C4-2B (cell line): ENCODE results near the gene ABAT.
"Not testable (repeated sequence)": the region's sequence is repeated elsewhere in the genome, so short reads cannot be mapped to it uniquely, and the experiment has no call there.

Experiments used
- H3K27ac ChIP-seq: fragments of 450-650 bp; 2 replicates; pipeline ENCODE4 v1.5.1; 2017
- CTCF ChIP-seq: fragments of 450-650 bp; conservative IDR thresholded peaks from 2 replicates; pipeline ENCODE4 v1.5.1; 2017; ENCODE audit warnings: mild to moderate bottlenecking
- ZFX ChIP-seq: fragments of 450-650 bp; IDR thresholded peaks from 2 replicates; pipeline ENCODE4 v1.6.1; 2017

Gene ABAT

GRCh38 chr16:8694795-8695728 lies 20.6 kb downstream of the ABAT start:
- no peak overlapping the region for H3K27ac ChIP-seq
- TF ChIP-seq CTCF (no peak), ZFX (no peak)

- TF ChIP-seq ZFX (no peak), CTCF (no peak)
- no peak overlapping the region for H3K27ac ChIP-seq
These were observed 22.5 kb downstream of the ABAT start for GRCh38 chr16:8696880-8697279.

- H3K27ac ChIP-seq: no peak overlapping the region
- TF ChIP-seq CTCF: no peak
- no peak for TF ChIP-seq ZFX
These were observed 23.5 kb downstream of the ABAT start for GRCh38 chr16:8697965-8698364.

- no peak overlapping the region for H3K27ac ChIP-seq
- TF ChIP-seq ZFX (no peak), CTCF (no peak)
These were observed 29.3 kb downstream of the ABAT start for GRCh38 chr16:8703693-8704092.

- TF ChIP-seq ZFX (no peak), CTCF (no peak)
These were observed 29.7 kb downstream of the ABAT start for GRCh38 chr16:8704098-8704497.

GRCh38 chr16:8705100-8705822 lies 30.8 kb downstream of the ABAT start:
- not testable (repeated sequence) for H3K27ac ChIP-seq

More at GRCh38 chr16:8704098-8704497, 29.7 kb downstream of the ABAT start:
- H3K27ac ChIP-seq: no peak overlapping the region

- no peak overlapping the region for H3K27ac ChIP-seq
- TF ChIP-seq ZFX: no peak
These were observed 34.1 kb downstream of the ABAT start for GRCh38 chr16:8708536-8708935.

- no peak for TF ChIP-seq CTCF
- no peak for TF ChIP-seq ZFX
- no peak overlapping the region for H3K27ac ChIP-seq
These were observed 38.4 kb downstream of the ABAT start for GRCh38 chr16:8712589-8713361.
